HCT116 (cell line): ENCODE data around the gene ALKBH8. TPM values are rescaled to one million over a fixed set of nuclear protein-coding genes. Genes with fewer than 3 reads are reported as not detected.

Experiments
- ATAC-seq: fragments of 200-7000 bp; cut with Tn5 transposase; 2 replicates; pipeline ENCODE4 v1.9.1; 2020; ENCODE audit warnings: mild to moderate bottlenecking, moderate library complexity
- BruUV-seq: library from RNA; stranded (reverse); fragments of 400-500 nt; replicated peaks from 2 replicates; lab custom pipeline; 2021; lab: Mats Ljungman, UMichigan
- CTCF ChIA-PET: fragments of 300-600 bp; sonication (Branson Sonifier 250); formaldehyde crosslinking; loops from one replicate; lab custom pipeline; 2021; ENCODE audit warnings: antibody characterized with exemption; lab: Charles Lee
- POLR2A ChIA-PET: fragments of 300-600, 350-600 bp; sonication (Branson Sonifier 250); formaldehyde crosslinking; loops from one replicate; lab custom pipeline; 2021; ENCODE audit warnings: antibody characterized with exemption; lab: Charles Lee
- RAD21 ChIA-PET, 2 experiments: fragments of 300-600 bp; sonication (Branson Sonifier 250); formaldehyde crosslinking; loops; one replicate each; lab custom pipeline; 2023; ENCODE audit warnings: low total read pairs in 2 of 2; ENCODE audit not compliant: uncharacterized antibody in 2 of 2, unreplicated experiment in 2 of 2, low non-redundant PET in 1 of 2; lab: Charles Lee
- DNase-seq: peaks from one replicate; pipeline ENCODE4 v3.0.0-alpha.2; 2010; ENCODE audit warnings: low read depth, low spot score
- H2AFZ ChIP-seq: fragments of 200-600 bp; shearing (Covaris generic), sonication (generic); 2 replicates; pipeline ENCODE4 v1.6.1; 2017; ENCODE audit warnings: low read depth, mixed run types, mixed read lengths, antibody characterized with exemption, low read length; ENCODE audit not compliant: poor library complexity, severe bottlenecking
- H3K27ac ChIP-seq: 2 replicates; pipeline ENCODE4 v1.5.1; 2012; ENCODE audit warnings: low read depth, low read length
- H3K27me3 ChIP-seq: fragments of 200-600 bp; sonication (generic); 2 replicates; pipeline ENCODE4 v1.6.1; 2016; ENCODE audit warnings: mixed run types, low read length, mixed read lengths; ENCODE audit not compliant: insufficient read depth
- H3K36me3 ChIP-seq, 2 experiments: fragments of 200-500 bp in 1 of 2; fragments of 200-600 bp in 1 of 2; sonication (Bioruptor generic) in 1 of 2; sonication (generic) in 1 of 2; 2 replicates each; pipeline versions ENCODE4 v1.5.1 to v1.6.1; 2014 to 2016; ENCODE audit warnings: low read length in 2 of 2, inconsistent platforms in 1 of 2, mixed read lengths in 1 of 2, mixed run types in 1 of 2; ENCODE audit not compliant: insufficient read depth in 2 of 2, control insufficient read depth in 1 of 2
- H3K4me1 ChIP-seq, 2 experiments: fragments of 200-600 bp in 1 of 2; sonication (generic) in 1 of 2; 2 replicates each; pipeline versions ENCODE4 v1.5.1 to v1.6.1; 2012 to 2017; ENCODE audit warnings: low read length in 2 of 2, inconsistent platforms in 1 of 2, mild to moderate bottlenecking in 1 of 2, mixed read lengths in 1 of 2, mixed run types in 1 of 2, moderate library complexity in 1 of 2; ENCODE audit not compliant: insufficient read depth in 2 of 2, control insufficient read depth in 1 of 2
- H3K4me2 ChIP-seq: fragments of 200-600 bp; sonication (generic); 2 replicates; pipeline ENCODE4 v1.6.1; 2017; ENCODE audit warnings: mixed run types, low read length, mixed read lengths
- H3K4me3 ChIP-seq, 2 experiments: fragments of 200-600 bp in 1 of 2; sonication (generic) in 1 of 2; replicated peaks in 1 of 2; 2 replicates each; pipeline ENCODE4 v1.5.1; 2011 to 2016; ENCODE audit warnings: low read length in 2 of 2, control low read depth in 1 of 2, low read depth in 1 of 2, mild to moderate bottlenecking in 1 of 2, mixed read lengths in 1 of 2, mixed run types in 1 of 2
- H3K79me2 ChIP-seq: fragments of 200-600 bp; sonication (generic); 2 replicates; pipeline ENCODE4 v1.6.1; 2017; ENCODE audit warnings: mild to moderate bottlenecking, mixed run types, low read length, moderate library complexity, mixed read lengths; ENCODE audit not compliant: insufficient read depth
- H3K9ac ChIP-seq: fragments of 200-600 bp; sonication (generic); 2 replicates; pipeline ENCODE4 v1.6.1; 2016; ENCODE audit warnings: low read length, mixed read lengths
- H3K9me2 ChIP-seq: fragments of 200-600 bp; sonication (generic), shearing (Covaris generic); 2 replicates; pipeline ENCODE4 v1.6.1; 2017; ENCODE audit warnings: mixed run types, mild to moderate bottlenecking, moderate library complexity; ENCODE audit not compliant: insufficient read depth
- H3K9me3 ChIP-seq, 2 experiments: fragments of 200-500 bp in 1 of 2; fragments of 200-600 bp in 1 of 2; sonication (Bioruptor generic) in 1 of 2; sonication (generic) in 1 of 2; 2 replicates each; pipeline ENCODE4 v1.6.1; 2014 to 2017; ENCODE audit warnings: low read length in 2 of 2, mixed read lengths in 2 of 2, inconsistent platforms in 1 of 2, low read depth in 1 of 2, mild to moderate bottlenecking in 1 of 2, mixed run types in 1 of 2, moderate library complexity in 1 of 2; ENCODE audit not compliant: control insufficient read depth in 1 of 2, insufficient read depth in 1 of 2
- H4K20me1 ChIP-seq: fragments of 200-600 bp; sonication (generic), shearing (Covaris generic); 2 replicates; pipeline ENCODE4 v1.6.1; 2017; ENCODE audit warnings: mixed run types, mild to moderate bottlenecking, moderate library complexity; ENCODE audit not compliant: insufficient read depth
- CBX3 ChIP-seq: IDR thresholded peaks from 2 replicates; pipeline ENCODE4 v1.6.1; 2012; ENCODE audit warnings: low read depth
- EGR1 ChIP-seq: IDR thresholded peaks from 2 replicates; pipeline ENCODE4 v1.6.1; 2012; ENCODE audit warnings: low read depth
- ELF1 ChIP-seq: IDR thresholded peaks from 2 replicates; pipeline ENCODE4 v1.6.1; 2012; ENCODE audit warnings: low read depth, borderline replicate concordance
- EZH2 ChIP-seq: fragments of 200-600 bp; sonication (generic); IDR thresholded peaks from 2 replicates; pipeline ENCODE4 v1.6.1; 2017; ENCODE audit warnings: antibody characterized with exemption, mixed run types
- FOSL1 ChIP-seq: IDR thresholded peaks from 2 replicates; pipeline ENCODE4 v1.6.1; 2012; ENCODE audit warnings: low read depth
- JUND ChIP-seq: IDR thresholded peaks from 2 replicates; pipeline ENCODE4 v1.6.1; 2012
- MAX ChIP-seq: IDR thresholded peaks from 2 replicates; pipeline ENCODE4 v1.6.1; 2012
- POLR2A ChIP-seq: IDR thresholded peaks from 2 replicates; pipeline ENCODE4 v1.7.0; 2011; ENCODE audit warnings: borderline replicate concordance; ENCODE audit not compliant: insufficient read depth, insufficient read length; ENCODE audit errors: extremely low read depth
- REST ChIP-seq: IDR thresholded peaks from 2 replicates; pipeline ENCODE4 v1.6.1; 2012; ENCODE audit warnings: low read depth
- SIN3A ChIP-seq: IDR thresholded peaks from 2 replicates; pipeline ENCODE4 v1.6.1; 2012; ENCODE audit warnings: low read depth
- SP1 ChIP-seq: IDR thresholded peaks from 2 replicates; pipeline ENCODE4 v1.6.1; 2012; ENCODE audit warnings: low read depth
- SRF ChIP-seq: IDR thresholded peaks from 2 replicates; pipeline ENCODE4 v1.6.1; 2012; ENCODE audit warnings: low read depth
- TCF7L2 ChIP-seq: IDR thresholded peaks from 2 replicates; pipeline ENCODE4 v1.7.0; 2011; ENCODE audit warnings: borderline replicate concordance, inconsistent platforms; ENCODE audit not compliant: insufficient read depth, insufficient read length; ENCODE audit errors: extremely low read depth
- ZFX ChIP-seq: fragments of 450-650 bp; IDR thresholded peaks from 2 replicates; pipeline ENCODE4 v1.6.1; 2017
- ZNF274 ChIP-seq: fragments of 200-500 bp; sonication (Bioruptor generic); IDR thresholded peaks from 2 replicates; pipeline ENCODE4 v1.6.1; 2014; ENCODE audit warnings: mild to moderate bottlenecking, low read depth, low read length, inconsistent platforms
- intact Hi-C: fragments of 100-400 bp; cut with micrococcal nuclease; formaldehyde crosslinking; loops from 2 replicates; pipeline ENCODE4 v1.10.0; 2022
- total RNA-seq: library from RNA; stranded (reverse); gene quantifications from one replicate; pipeline ENCODE4 v1.2.1, GENCODE V29; 2021; ENCODE audit not compliant: unreplicated experiment
- TF ChIP-seq, protein P1 (sequence below): IDR thresholded peaks from 2 replicates; pipeline ENCODE4 v1.6.1; 2011; ENCODE audit warnings: mild to moderate bottlenecking, low read length, moderate library complexity; ENCODE audit not compliant: insufficient replicate concordance; ENCODE audit errors: extremely low read depth

ALKBH8 gene
- total RNA-seq, 1 experiment from 2014 or later, result 11.6 TPM

DNA sequence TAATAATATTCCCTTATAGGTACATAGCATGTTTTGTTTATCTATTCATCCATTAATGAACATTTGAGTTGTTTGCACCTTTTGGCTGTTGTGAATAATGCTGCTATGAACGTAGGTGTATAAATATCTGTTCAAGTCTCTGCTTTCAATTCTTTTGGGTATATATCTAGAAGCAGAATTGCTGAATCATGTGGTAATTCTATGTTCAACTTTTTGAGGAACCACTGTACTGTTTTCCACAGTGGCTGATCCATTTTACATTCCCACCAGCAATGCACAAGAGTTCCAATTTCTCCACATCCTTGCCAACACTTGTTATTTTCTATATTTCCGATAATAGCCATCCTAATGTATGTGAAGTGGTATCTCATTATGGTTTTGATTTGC, 56.7 kb downstream of the ALKBH8 start:
- Histone ChIP-seq H3K36me3 (peaks cover 0 to 8% of the 10 kb centered on the region in 2 experiments; a peak in 1 of 4 replicates), H3K27ac (no peak overlapping the region), H3K4me1 (no peaks in the 10 kb centered on the region), H3K9me3 (no peaks in the 10 kb centered on the region), H2AFZ (no peak overlapping the region), H3K4me2 (no peak overlapping the region), H3K79me2 (no peaks in the 10 kb centered on the region), H3K27me3 (no peaks in the 10 kb centered on the region), H3K4me3 (no peak overlapping the region), H4K20me1 (no peaks in the 10 kb centered on the region), H3K9me2 (no peaks in the 10 kb centered on the region), H3K9ac (no peak overlapping the region)
- intact Hi-C loops, result no loop called here
- TF ChIP-seq EGR1 (no peak), MAX (no peak), POLR2A (no peak), SIN3A (no peak), REST (no peak), ZFX (no peak), SP1 (no peak), ELF1 (no peak), TCF7L2 (no peak), ZNF274 (no peak), FOSL1 (no peak), EZH2 (no peak), SRF (no peak), CBX3 (no peak), JUND (no peak)
- TF ChIP-seq, protein P1, sequence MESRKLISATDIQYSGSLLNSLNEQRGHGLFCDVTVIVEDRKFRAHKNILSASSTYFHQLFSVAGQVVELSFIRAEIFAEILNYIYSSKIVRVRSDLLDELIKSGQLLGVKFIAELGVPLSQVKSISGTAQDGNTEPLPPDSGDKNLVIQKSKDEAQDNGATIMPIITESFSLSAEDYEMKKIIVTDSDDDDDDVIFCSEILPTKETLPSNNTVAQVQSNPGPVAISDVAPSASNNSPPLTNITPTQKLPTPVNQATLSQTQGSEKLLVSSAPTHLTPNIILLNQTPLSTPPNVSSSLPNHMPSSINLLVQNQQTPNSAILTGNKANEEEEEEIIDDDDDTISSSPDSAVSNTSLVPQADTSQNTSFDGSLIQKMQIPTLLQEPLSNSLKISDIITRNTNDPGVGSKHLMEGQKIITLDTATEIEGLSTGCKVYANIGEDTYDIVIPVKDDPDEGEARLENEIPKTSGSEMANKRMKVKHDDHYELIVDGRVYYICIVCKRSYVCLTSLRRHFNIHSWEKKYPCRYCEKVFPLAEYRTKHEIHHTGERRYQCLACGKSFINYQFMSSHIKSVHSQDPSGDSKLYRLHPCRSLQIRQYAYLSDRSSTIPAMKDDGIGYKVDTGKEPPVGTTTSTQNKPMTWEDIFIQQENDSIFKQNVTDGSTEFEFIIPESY, result no peak
- ChIA-PET POLR2A (no interaction called here), RAD21 (no interaction called here), CTCF (no interaction called here)
- ATAC-seq (no peak), DNase-seq (no peak)
- BruUV-seq, result no TSS peak
